GM12891 (cell line): Measurements from ENCODE around the gene INPP4A.

Source experiments
- PAX5 ChIP-seq: IDR thresholded peaks from 2 replicates; pipeline ENCODE4 v1.6.1; 2011; ENCODE audit warnings: low read length, moderate library complexity, mild to moderate bottlenecking; ENCODE audit not compliant: insufficient read depth, severe bottlenecking
- POLR2A ChIP-seq: IDR thresholded peaks from 2 replicates; pipeline ENCODE4 v1.6.1; 2011; ENCODE audit warnings: low read depth, low read length, control low read depth
- POLR2AphosphoS5 ChIP-seq: IDR thresholded peaks from 2 replicates; pipeline ENCODE4 v1.6.1; 2011; ENCODE audit warnings: low read depth, low read length, control low read depth
- POU2F2 ChIP-seq: IDR thresholded peaks from 2 replicates; pipeline ENCODE4 v1.6.1; 2011; ENCODE audit warnings: low read depth, mild to moderate bottlenecking, control low read depth, low read length, moderate library complexity
- SPI1 ChIP-seq: IDR thresholded peaks from 2 replicates; pipeline ENCODE4 v1.6.1; 2011; ENCODE audit warnings: low read depth, low read length, control low read depth
- TAF1 ChIP-seq: IDR thresholded peaks from 2 replicates; pipeline ENCODE4 v1.6.1; 2011; ENCODE audit warnings: low read depth, low read length, control low read depth

GRCh38 chr2:98550165-98550564, 105.5 kb downstream of the INPP4A start:
- no peak for TF ChIP-seq POLR2AphosphoS5
- TF ChIP-seq TAF1, result no peak
- TF ChIP-seq POLR2A, result no peak
- no peak for TF ChIP-seq POU2F2
- TF ChIP-seq SPI1, result no peak
- no peak for TF ChIP-seq PAX5
